SK-MEL-5 (cell line): ENCODE data around the gene GPR146. TPM values are rescaled to one million over a fixed set of nuclear protein-coding genes. Genes with fewer than 3 reads are reported as not detected.

Experiments used
- DNase-seq: peaks from one replicate; pipeline ENCODE4 v3.0.0-alpha.2; 2016; ENCODE audit warnings: low read depth, low spot score
- in situ Hi-C: cut with HindIII; loops from 2 replicates; pipeline ENCODE4 v1.10.0; 2016; ENCODE audit warnings: low sequenced_read_pairs, high pct_unique_total_duplicates, low pct_unique_long_range_greater_than_20kb
- total RNA-seq: library from RNA; depleted of rRNA; stranded (reverse); fragments of >200 nt; shearing (Covaris generic); gene quantifications from 2 replicates; pipeline ENCODE4 v1.2.3, GENCODE V29; 2014

Gene GPR146
- total RNA-seq, 1 experiment from 2014 or later = 10.4 TPM

GRCh38 chr7:1008733-1009363 is 35.5 kb upstream of the GPR146 start:
- DNase-seq = no peak
- in situ Hi-C loops = no loop called here

GRCh38 chr7:1009747-1010146 is 34.6 kb upstream of the GPR146 start:
- in situ Hi-C loops = no loop called here
- no peak for DNase-seq

- DNase-seq = no peak
- in situ Hi-C loops = no loop called here
Measured at GRCh38 chr7:1010226-1010625, 34.1 kb upstream of the GPR146 start.

- DNase-seq = no peak
- in situ Hi-C loops = no loop called here
Measured at GRCh38 chr7:1011297-1012003, 32.9 kb upstream of the GPR146 start.

GRCh38 chr7:1012004-1012715 is 32.2 kb upstream of the GPR146 start:
- DNase-seq = no peak
- in situ Hi-C loops = no loop called here

GRCh38 chr7:1012716-1013095 is 31.6 kb upstream of the GPR146 start:
- in situ Hi-C loops = no loop called here
- DNase-seq = no peak

- in situ Hi-C loops = no loop called here
- no peak for DNase-seq
Measured at GRCh38 chr7:1013581-1013980, 30.8 kb upstream of the GPR146 start.

GRCh38 chr7:1014681-1015080 is 29.7 kb upstream of the GPR146 start:
- no peak for DNase-seq
- in situ Hi-C loops = no loop called here

- DNase-seq = no peak
- in situ Hi-C loops = no loop called here
Measured at GRCh38 chr7:1015196-1016121, 28.9 kb upstream of the GPR146 start.

GRCh38 chr7:1016577-1017531 is 27.5 kb upstream of the GPR146 start:
- DNase-seq = no peak
- in situ Hi-C loops = no loop called here

GRCh38 chr7:1017586-1018333 is 26.6 kb upstream of the GPR146 start:
- in situ Hi-C loops = no loop called here
- no peak for DNase-seq

- in situ Hi-C loops = no loop called here
- DNase-seq = no peak
Measured at GRCh38 chr7:1018334-1018695, 26.0 kb upstream of the GPR146 start.

- in situ Hi-C loops = no loop called here
- DNase-seq = no peak
Measured at GRCh38 chr7:1019255-1019785, 25.0 kb upstream of the GPR146 start.

- no peak for DNase-seq
- in situ Hi-C loops = no loop called here
Measured at GRCh38 chr7:1019789-1020610, 24.3 kb upstream of the GPR146 start.

GRCh38 chr7:1020849-1021251 is 23.5 kb upstream of the GPR146 start:
- DNase-seq = peak; percentile 14
- in situ Hi-C loops = no loop called here
